GM19240 (cell line): ENCODE measurements around the gene CLSTN2.

Source experiments
- DNase-seq: peaks from one replicate; pipeline ENCODE4 v3.0.0; 2011; ENCODE audit warnings: low spot score; ENCODE audit not compliant: insufficient read length

Gene CLSTN2

GRCh38 chr3:140577911-140578310 is 642.9 kb downstream of the CLSTN2 start:
- DNase-seq = no peak

- DNase-seq = no peak
Measured at GRCh38 chr3:140579260-140579659, 644.3 kb downstream of the CLSTN2 start.

GRCh38 chr3:140580746-140581145 is 645.8 kb downstream of the CLSTN2 start:
- no peak for DNase-seq

GRCh38 chr3:140584549-140584948 is 649.6 kb downstream of the CLSTN2 start:
- no peak for DNase-seq

- no peak for DNase-seq
Measured at GRCh38 chr3:140585828-140586227, 650.8 kb downstream of the CLSTN2 start.

GRCh38 chr3:140586311-140586710 is 651.3 kb downstream of the CLSTN2 start:
- DNase-seq = no peak

- no peak for DNase-seq
Measured at GRCh38 chr3:140588558-140588957, 653.6 kb downstream of the CLSTN2 start.

GRCh38 chr3:140593766-140594165 is 658.8 kb downstream of the CLSTN2 start:
- DNase-seq = no peak

GRCh38 chr3:140595295-140595694 is 660.3 kb downstream of the CLSTN2 start:
- DNase-seq = no peak

- DNase-seq = no peak
Measured at GRCh38 chr3:140597364-140597763, 662.4 kb downstream of the CLSTN2 start.

- no peak for DNase-seq
Measured at GRCh38 chr3:140597792-140598191, 662.8 kb downstream of the CLSTN2 start.

- no peak for DNase-seq
Measured at GRCh38 chr3:140599009-140599408, 664.0 kb downstream of the CLSTN2 start.

GRCh38 chr3:140599496-140599895 is 664.5 kb downstream of the CLSTN2 start:
- no peak for DNase-seq

- no peak for DNase-seq
Measured at GRCh38 chr3:140601881-140602280, 666.9 kb downstream of the CLSTN2 start.

- no peak for DNase-seq
Measured at GRCh38 chr3:140602781-140603180, 667.8 kb downstream of the CLSTN2 start.

GRCh38 chr3:140603766-140604165 is 668.8 kb downstream of the CLSTN2 start:
- DNase-seq = no peak

- DNase-seq = no peak
Measured at GRCh38 chr3:140610544-140610943, 675.6 kb downstream of the CLSTN2 start.

- no peak for DNase-seq
Measured at GRCh38 chr3:140614001-140614400, 679.0 kb downstream of the CLSTN2 start.

GRCh38 chr3:140617135-140617534 is 682.1 kb downstream of the CLSTN2 start:
- DNase-seq = no peak

- no peak for DNase-seq
Measured at GRCh38 chr3:140626856-140627255, 691.9 kb downstream of the CLSTN2 start.
